ENCODE results near the gene PPEF2. TPM values are rescaled to one million over a fixed set of nuclear protein-coding genes. Genes with fewer than 3 reads are reported as not detected.

PPEF2 gene
- total RNA-seq, 1 experiment from 2014 or later, result not detected

DNA sequence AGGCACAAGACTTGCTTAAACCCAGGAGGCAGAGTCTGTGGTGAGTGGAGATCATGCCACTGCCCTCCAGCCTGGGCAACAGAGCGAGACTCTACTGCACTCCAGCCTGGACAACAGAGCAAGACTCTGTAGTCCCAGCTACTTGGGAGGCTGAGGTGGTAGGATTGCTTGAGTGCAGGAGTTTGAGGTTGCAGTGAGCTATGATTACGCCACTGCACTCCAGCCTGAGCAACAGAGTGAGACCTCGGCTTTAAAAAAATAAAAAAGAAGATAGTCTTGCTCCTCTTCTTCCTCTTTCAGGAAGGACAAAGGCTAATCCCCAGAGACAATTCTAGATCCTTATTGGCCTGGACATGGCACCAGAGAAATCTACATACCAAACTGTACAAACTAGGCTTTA lies 5.7 kb upstream of the PPEF2 start:
- no TSS peak for BruUV-seq (replicated peaks)
- Histone ChIP-seq H3K36me3 (ENCODE audit: control insufficient read depth, insufficient read depth, low read length) (no peaks in the 10 kb centered on the region), H3K9me3 (ENCODE audit: control insufficient read depth, insufficient read depth, low read depth, low read length) (no peaks in the 10 kb centered on the region), H3K4me3 (ENCODE audit: low read depth in 2 of 2, low read length in 2 of 2) (no peak overlapping the region), H3K4me1 (ENCODE audit: control insufficient read depth, insufficient read depth, low read length) (no peaks in the 10 kb centered on the region), H3K27ac (ENCODE audit: low read length) (no peak overlapping the region), H3K27me3 (ENCODE audit: control insufficient read depth, insufficient read depth, low read length) (no peaks in the 10 kb centered on the region)
- intact Hi-C loops (cut with micrococcal nuclease; ENCODE audit: unreplicated experiment), result no loop called here
- ATAC-seq, result no peak
- no peak for DNase-seq (ENCODE audit: low read depth, low spot score)
- in situ Hi-C loops (cut with HindIII; ENCODE audit: low pct_unique_long_range_greater_than_20kb, low sequenced_read_pairs), result no loop called here
- ChIA-PET CTCF (no interaction called here), POLR2A (no interaction called here)
- TF ChIP-seq, protein P1, sequence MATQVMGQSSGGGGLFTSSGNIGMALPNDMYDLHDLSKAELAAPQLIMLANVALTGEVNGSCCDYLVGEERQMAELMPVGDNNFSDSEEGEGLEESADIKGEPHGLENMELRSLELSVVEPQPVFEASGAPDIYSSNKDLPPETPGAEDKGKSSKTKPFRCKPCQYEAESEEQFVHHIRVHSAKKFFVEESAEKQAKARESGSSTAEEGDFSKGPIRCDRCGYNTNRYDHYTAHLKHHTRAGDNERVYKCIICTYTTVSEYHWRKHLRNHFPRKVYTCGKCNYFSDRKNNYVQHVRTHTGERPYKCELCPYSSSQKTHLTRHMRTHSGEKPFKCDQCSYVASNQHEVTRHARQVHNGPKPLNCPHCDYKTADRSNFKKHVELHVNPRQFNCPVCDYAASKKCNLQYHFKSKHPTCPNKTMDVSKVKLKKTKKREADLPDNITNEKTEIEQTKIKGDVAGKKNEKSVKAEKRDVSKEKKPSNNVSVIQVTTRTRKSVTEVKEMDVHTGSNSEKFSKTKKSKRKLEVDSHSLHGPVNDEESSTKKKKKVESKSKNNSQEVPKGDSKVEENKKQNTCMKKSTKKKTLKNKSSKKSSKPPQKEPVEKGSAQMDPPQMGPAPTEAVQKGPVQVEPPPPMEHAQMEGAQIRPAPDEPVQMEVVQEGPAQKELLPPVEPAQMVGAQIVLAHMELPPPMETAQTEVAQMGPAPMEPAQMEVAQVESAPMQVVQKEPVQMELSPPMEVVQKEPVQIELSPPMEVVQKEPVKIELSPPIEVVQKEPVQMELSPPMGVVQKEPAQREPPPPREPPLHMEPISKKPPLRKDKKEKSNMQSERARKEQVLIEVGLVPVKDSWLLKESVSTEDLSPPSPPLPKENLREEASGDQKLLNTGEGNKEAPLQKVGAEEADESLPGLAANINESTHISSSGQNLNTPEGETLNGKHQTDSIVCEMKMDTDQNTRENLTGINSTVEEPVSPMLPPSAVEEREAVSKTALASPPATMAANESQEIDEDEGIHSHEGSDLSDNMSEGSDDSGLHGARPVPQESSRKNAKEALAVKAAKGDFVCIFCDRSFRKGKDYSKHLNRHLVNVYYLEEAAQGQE (IDR thresholded peaks at IDR 0.05; ENCODE audit: insufficient read depth in 1 of 2, low read depth in 2 of 2, low read length in 1 of 2), result no peak
- TF ChIP-seq SIN3A (IDR thresholded peaks at IDR 0.05; ENCODE audit: borderline replicate concordance, insufficient read depth, low read depth, low read length), result no peak
- TF ChIP-seq POLR2AphosphoS5 (IDR thresholded peaks at IDR 0.05; ENCODE audit: low read depth, low read length), result no peak
- no peak for TF ChIP-seq TCF7L2 (IDR thresholded peaks at IDR 0.05; ENCODE audit: low read depth, low read length)

DNA sequence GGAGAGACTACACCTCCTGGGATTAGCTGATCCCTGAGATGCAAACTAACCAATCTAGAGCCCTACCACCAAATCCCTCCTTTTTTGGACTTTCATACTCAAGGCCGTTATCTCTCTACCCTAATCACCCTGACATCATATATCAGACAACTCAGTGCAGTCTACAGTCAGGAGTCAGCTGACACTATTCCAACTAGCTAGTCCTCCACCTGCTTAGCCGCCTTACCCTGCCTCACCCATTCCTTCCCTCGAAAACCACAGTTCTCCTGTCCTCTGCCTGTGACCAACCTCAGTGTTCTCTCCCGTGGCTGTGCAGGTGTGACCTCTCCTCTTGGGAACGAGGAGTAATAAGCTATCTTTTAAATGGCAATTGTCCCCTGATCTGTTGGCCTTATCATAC lies 1.8 kb upstream of the PPEF2 start:
- Histone ChIP-seq H3K27me3 (ENCODE audit: control insufficient read depth, insufficient read depth, low read length) (no peaks in the 10 kb centered on the region), H3K9me3 (ENCODE audit: control insufficient read depth, insufficient read depth, low read depth, low read length) (no peaks in the 10 kb centered on the region), H3K36me3 (ENCODE audit: control insufficient read depth, insufficient read depth, low read length) (no peaks in the 10 kb centered on the region), H3K27ac (ENCODE audit: low read length) (no peak overlapping the region), H3K4me1 (ENCODE audit: control insufficient read depth, insufficient read depth, low read length) (no peaks in the 10 kb centered on the region), H3K4me3 (ENCODE audit: low read depth in 2 of 2, low read length in 2 of 2) (no peak overlapping the region)
- no peak for DNase-seq (ENCODE audit: low read depth, low spot score)
- CTCF ChIA-PET, result no interaction called here
- TF ChIP-seq TCF7L2 (IDR thresholded peaks at IDR 0.05; ENCODE audit: low read depth, low read length) (no peak), POLR2AphosphoS5 (IDR thresholded peaks at IDR 0.05; ENCODE audit: low read depth, low read length) (no peak), SIN3A (IDR thresholded peaks at IDR 0.05; ENCODE audit: borderline replicate concordance, insufficient read depth, low read depth, low read length) (no peak)
- TF ChIP-seq, protein P1 (IDR thresholded peaks at IDR 0.05; ENCODE audit: insufficient read depth in 1 of 2, low read depth in 2 of 2, low read length in 1 of 2), result no peak
- TF ChIP-seq, protein P2, sequence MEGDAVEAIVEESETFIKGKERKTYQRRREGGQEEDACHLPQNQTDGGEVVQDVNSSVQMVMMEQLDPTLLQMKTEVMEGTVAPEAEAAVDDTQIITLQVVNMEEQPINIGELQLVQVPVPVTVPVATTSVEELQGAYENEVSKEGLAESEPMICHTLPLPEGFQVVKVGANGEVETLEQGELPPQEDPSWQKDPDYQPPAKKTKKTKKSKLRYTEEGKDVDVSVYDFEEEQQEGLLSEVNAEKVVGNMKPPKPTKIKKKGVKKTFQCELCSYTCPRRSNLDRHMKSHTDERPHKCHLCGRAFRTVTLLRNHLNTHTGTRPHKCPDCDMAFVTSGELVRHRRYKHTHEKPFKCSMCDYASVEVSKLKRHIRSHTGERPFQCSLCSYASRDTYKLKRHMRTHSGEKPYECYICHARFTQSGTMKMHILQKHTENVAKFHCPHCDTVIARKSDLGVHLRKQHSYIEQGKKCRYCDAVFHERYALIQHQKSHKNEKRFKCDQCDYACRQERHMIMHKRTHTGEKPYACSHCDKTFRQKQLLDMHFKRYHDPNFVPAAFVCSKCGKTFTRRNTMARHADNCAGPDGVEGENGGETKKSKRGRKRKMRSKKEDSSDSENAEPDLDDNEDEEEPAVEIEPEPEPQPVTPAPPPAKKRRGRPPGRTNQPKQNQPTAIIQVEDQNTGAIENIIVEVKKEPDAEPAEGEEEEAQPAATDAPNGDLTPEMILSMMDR (IDR thresholded peaks at IDR 0.05), result no peak
- in situ Hi-C loops (cut with HindIII; ENCODE audit: low pct_unique_long_range_greater_than_20kb, low sequenced_read_pairs) (no loop called here), intact Hi-C loops (cut with micrococcal nuclease; ENCODE audit: unreplicated experiment) (no loop called here)
- ATAC-seq, result no peak
- POLR2A ChIA-PET, result no interaction called here
- no TSS peak for BruUV-seq (replicated peaks)
